ENCODE data around the gene PPIB. TPM values are rescaled to one million over a fixed set of nuclear protein-coding genes. Genes with fewer than 3 reads are reported as not detected.

The PPIB gene
- total RNA-seq, 1 donor from 2014 or later, result 674 TPM

DNA sequence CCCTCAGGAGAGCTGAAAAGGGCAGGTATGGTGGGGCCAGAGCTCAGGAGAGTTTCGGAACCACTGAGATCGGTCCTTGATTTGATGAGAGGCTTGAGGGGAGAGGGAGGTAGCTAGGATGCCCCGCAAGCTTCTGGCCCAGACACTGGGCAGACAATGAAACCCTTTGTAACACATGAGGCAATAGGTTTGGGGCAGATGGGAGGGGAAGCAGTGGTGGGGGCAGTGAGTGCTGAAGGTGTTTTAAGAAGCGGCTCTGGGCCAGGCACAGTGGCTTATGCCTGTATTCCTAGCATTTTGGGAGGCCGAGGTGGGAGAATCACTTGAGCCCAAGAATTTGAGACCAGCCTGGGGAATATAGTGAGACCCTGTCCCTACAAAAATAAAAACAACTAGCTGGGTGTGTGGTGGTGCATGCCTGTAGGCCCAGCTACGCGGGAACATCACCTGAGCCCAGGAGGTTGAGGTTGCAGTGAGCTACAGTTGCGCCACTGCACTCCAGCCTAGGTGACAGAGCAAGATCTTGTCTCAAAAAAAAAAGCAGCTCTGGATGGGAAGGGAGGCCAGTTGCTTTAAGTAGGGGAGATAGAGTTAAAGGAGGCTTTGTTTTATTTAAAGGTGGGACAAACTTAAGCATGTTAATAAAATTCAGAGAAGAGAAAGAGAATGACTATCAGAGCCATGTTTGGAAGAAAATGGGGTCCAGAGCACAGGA, 20.9 kb downstream of the PPIB start:
- no peaks in the 10 kb centered on the region for H3K9me3 ChIP-seq
- DNase-seq (ENCODE audit: low spot score in 2 of 2), result no peak
- no peaks in the 10 kb centered on the region for H3K27me3 ChIP-seq
- no peaks in the 10 kb centered on the region for H3K4me1 ChIP-seq
- intact Hi-C loops (cut with DNase I), result no loop called here
- H3K27ac ChIP-seq, result no peak overlapping the region
- H3K36me3 ChIP-seq, result peaks cover 46 to 75% of the 10 kb centered on the region in 2 donors
- TF ChIP-seq CTCF (IDR thresholded peaks at IDR 0.05), result no peak
- H3K4me3 ChIP-seq, result no peak overlapping the region

DNA sequence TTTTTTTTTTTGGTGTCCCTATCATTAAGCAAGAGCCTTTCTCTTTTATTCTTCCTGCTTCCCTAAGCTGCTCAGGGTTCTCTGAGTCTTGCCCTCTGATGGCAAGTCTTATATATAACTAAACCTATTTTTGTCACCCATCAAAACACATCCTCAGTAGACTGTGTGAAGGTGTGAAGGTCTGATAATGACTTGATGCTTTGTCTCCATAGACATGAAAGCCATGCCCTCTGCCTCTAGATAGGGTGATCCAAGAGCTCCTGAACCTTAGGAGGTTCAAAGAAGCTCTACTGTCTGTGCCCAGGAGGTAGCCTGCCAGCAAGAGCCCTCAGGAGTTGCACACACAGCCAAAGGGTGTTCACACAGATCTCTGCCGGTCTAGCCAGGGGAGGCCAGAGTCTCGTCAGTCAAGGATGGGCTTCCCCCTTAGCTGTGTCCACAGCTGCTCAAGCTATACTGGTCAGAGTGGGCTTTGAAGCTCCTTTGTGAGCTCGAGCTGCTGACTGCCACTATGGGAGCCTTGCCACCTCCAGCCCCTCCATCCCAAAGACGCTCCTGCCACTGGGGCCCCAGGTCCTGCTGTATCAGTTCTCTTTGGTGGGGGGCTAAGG, 24.4 kb downstream of the PPIB start:
- peaks cover 61 to 83% of the 10 kb centered on the region in 2 donors for H3K36me3 ChIP-seq
- H3K27me3 ChIP-seq, result no peaks in the 10 kb centered on the region
- H3K9me3 ChIP-seq, result no peaks in the 10 kb centered on the region
- H3K4me1 ChIP-seq, result no peaks in the 10 kb centered on the region
- TF ChIP-seq CTCF (IDR thresholded peaks at IDR 0.05), result no peak
- no peak for DNase-seq (ENCODE audit: low spot score in 2 of 2)
- no peak overlapping the region for H3K27ac ChIP-seq
- no peak overlapping the region for H3K4me3 ChIP-seq
- intact Hi-C loops (cut with DNase I), result no loop called here

GRCh38 chr15:64137226-64137833, 25.5 kb downstream of the PPIB start:
- no peaks in the 10 kb centered on the region for H3K4me1 ChIP-seq
- H3K27me3 ChIP-seq, result no peaks in the 10 kb centered on the region
- peaks cover 58 to 83% of the 10 kb centered on the region in 2 donors for H3K36me3 ChIP-seq
- no peaks in the 10 kb centered on the region for H3K9me3 ChIP-seq
- peak in 1 of 3 experiments; percentile 5 for TF ChIP-seq CTCF (IDR thresholded peaks at IDR 0.05)
- no peak overlapping the region for H3K4me3 ChIP-seq
- no peak overlapping the region for H3K27ac ChIP-seq
- no peak for DNase-seq (ENCODE audit: low spot score in 2 of 2)
- intact Hi-C loops (cut with DNase I), result no loop called here

- intact Hi-C loops (cut with DNase I), result no loop called here
- H3K4me1 ChIP-seq, result no peaks in the 10 kb centered on the region
- no peak for DNase-seq (ENCODE audit: low spot score in 2 of 2)
- H3K27ac ChIP-seq, result no peak overlapping the region
- H3K27me3 ChIP-seq, result no peaks in the 10 kb centered on the region
- H3K4me3 ChIP-seq, result no peak overlapping the region
- H3K9me3 ChIP-seq, result no peaks in the 10 kb centered on the region
- TF ChIP-seq CTCF (IDR thresholded peaks at IDR 0.05), result no peak
- peaks cover 67 to 86% of the 10 kb centered on the region in 2 donors for H3K36me3 ChIP-seq
Observed at GRCh38 chr15:64136347-64136746, 26.5 kb downstream of the PPIB start.

GRCh38 chr15:64134345-64134829, 28.4 kb downstream of the PPIB start:
- no peaks in the 10 kb centered on the region for H3K4me1 ChIP-seq
- no peak for DNase-seq (ENCODE audit: low spot score in 2 of 2)
- H3K4me3 ChIP-seq, result no peak overlapping the region
- no peak for TF ChIP-seq CTCF (IDR thresholded peaks at IDR 0.05)
- no peaks in the 10 kb centered on the region for H3K27me3 ChIP-seq
- intact Hi-C loops (cut with DNase I), result no loop called here
- no peaks in the 10 kb centered on the region for H3K9me3 ChIP-seq
- H3K36me3 ChIP-seq, result peaks cover 84 to 95% of the 10 kb centered on the region in 2 donors
- no peak overlapping the region for H3K27ac ChIP-seq
